Stimulated activated CD8-positive, alpha-beta memory T cell treated with anti-CD3 and anti-CD28 coated beads, Interleukin-12 subunit alpha, Interleukin-12 subunit beta, amount 100 ng/mL, for 24 hours (primary cell): ENCODE measurements around the gene NFKBIL1.

ENCODE experiments used
- DNase-seq: peaks from one replicate; pipeline ENCODE4 v3.0.0-alpha.2; 2020; ENCODE audit errors: extremely low read depth

Gene NFKBIL1

GRCh38 chr6:31559958-31560696 lies 12.7 kb downstream of the NFKBIL1 start:
- DNase-seq, result no peak

- DNase-seq, result no peak
Measured at GRCh38 chr6:31560697-31561058, 13.3 kb downstream of the NFKBIL1 start.

GRCh38 chr6:31567531-31568370 lies 20.3 kb downstream of the NFKBIL1 start:
- no peak for DNase-seq

- DNase-seq, result peak; percentile 42
Measured at GRCh38 chr6:31568537-31568961, 21.1 kb downstream of the NFKBIL1 start.

- DNase-seq, result no peak
Measured at GRCh38 chr6:31569861-31570536, 22.6 kb downstream of the NFKBIL1 start.

GRCh38 chr6:31572041-31572911 lies 24.9 kb downstream of the NFKBIL1 start, which contains the start of gene LTA:
Gene LTA (plus strand): TSS chr6:31572289. CDS start chr6:31572743, 454 bp downstream.
- DNase-seq, result peak; percentile 47

GRCh38 chr6:31573239-31574105 lies 26.1 kb downstream of the NFKBIL1 start:
- no peak for DNase-seq

GRCh38 chr6:31574106-31575061 lies 27.0 kb downstream of the NFKBIL1 start:
- DNase-seq, result no peak

GRCh38 chr6:31575335-31575901 lies 28.0 kb downstream of the NFKBIL1 start, which contains the start of gene TNF:
Gene TNF (plus strand): TSS chr6:31575565. CDS start chr6:31575742, 177 bp downstream.
- DNase-seq, result peak; percentile 55

GRCh38 chr6:31575952-31576685 lies 28.7 kb downstream of the NFKBIL1 start:
- no peak for DNase-seq

GRCh38 chr6:31576897-31577578 lies 29.6 kb downstream of the NFKBIL1 start:
- DNase-seq, result no peak

GRCh38 chr6:31577579-31577966 lies 30.2 kb downstream of the NFKBIL1 start:
- no peak for DNase-seq

GRCh38 chr6:31578184-31579118 lies 31.0 kb downstream of the NFKBIL1 start:
- DNase-seq, result no peak

- DNase-seq, result no peak
Measured at GRCh38 chr6:31579119-31579505, 31.7 kb downstream of the NFKBIL1 start.

GRCh38 chr6:31579546-31580437 lies 32.4 kb downstream of the NFKBIL1 start:
- no peak for DNase-seq

GRCh38 chr6:31580438-31580740 lies 33.0 kb downstream of the NFKBIL1 start:
- no peak for DNase-seq
